ENCODE measurements around the gene ZNF793.

DNA sequence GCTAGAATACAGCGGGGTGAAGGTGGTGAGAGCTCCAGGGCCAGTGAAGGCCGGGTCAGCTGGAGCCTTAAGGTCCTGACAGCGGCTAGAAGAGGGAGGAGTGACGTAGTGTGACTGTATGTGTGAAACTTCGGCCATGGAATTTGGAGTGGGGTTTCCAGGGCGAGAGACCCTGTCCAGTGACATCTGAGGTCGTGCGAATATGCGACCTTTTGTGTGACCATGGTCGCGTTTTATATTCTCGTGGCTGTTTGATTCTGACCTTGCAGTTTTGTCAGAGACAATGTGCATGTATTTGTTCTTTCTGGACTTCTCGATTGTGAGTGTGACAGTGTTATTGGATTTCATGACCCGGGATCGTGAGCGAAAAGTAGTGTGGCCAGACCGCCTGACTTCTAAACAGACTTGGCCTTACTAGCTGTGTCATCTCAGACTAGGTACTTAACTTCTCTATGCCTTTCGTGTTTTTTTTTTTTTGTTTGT, 39.1 kb upstream of the ZNF793 start:
- TF ChIP-seq, protein P1, sequence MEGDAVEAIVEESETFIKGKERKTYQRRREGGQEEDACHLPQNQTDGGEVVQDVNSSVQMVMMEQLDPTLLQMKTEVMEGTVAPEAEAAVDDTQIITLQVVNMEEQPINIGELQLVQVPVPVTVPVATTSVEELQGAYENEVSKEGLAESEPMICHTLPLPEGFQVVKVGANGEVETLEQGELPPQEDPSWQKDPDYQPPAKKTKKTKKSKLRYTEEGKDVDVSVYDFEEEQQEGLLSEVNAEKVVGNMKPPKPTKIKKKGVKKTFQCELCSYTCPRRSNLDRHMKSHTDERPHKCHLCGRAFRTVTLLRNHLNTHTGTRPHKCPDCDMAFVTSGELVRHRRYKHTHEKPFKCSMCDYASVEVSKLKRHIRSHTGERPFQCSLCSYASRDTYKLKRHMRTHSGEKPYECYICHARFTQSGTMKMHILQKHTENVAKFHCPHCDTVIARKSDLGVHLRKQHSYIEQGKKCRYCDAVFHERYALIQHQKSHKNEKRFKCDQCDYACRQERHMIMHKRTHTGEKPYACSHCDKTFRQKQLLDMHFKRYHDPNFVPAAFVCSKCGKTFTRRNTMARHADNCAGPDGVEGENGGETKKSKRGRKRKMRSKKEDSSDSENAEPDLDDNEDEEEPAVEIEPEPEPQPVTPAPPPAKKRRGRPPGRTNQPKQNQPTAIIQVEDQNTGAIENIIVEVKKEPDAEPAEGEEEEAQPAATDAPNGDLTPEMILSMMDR (IDR thresholded peaks at IDR 0.05), result no peak
- TF ChIP-seq POLR2A (IDR thresholded peaks at IDR 0.05), result no peak
